MM.1S (cell line): ENCODE results near the gene MSRB3.

ENCODE experiments used
- DNase-seq: peaks from one replicate; pipeline ENCODE4 v3.0.0-alpha.2; 2015
- H2AFZ ChIP-seq: fragments of 300-600 bp; sonication (generic); 2 replicates; pipeline ENCODE4 v1.6.0; 2016; ENCODE audit warnings: antibody characterized with exemption, low read length
- H3F3A ChIP-seq: fragments of 300-600 bp; sonication (generic); 2 replicates; pipeline ENCODE4 v1.6.1; 2016; ENCODE audit warnings: mild to moderate bottlenecking, antibody characterized with exemption, low read length, moderate library complexity, mixed read lengths; ENCODE audit not compliant: insufficient read depth
- H3K27ac ChIP-seq: fragments of 300-600 bp; sonication (generic); 2 replicates; pipeline ENCODE4 v1.5.1; 2016; ENCODE audit warnings: mild to moderate bottlenecking, low read length
- H3K27me3 ChIP-seq: fragments of 300-600 bp; sonication (generic); replicated peaks from 2 replicates; pipeline ENCODE4 v1.6.0; 2016; ENCODE audit warnings: low read length; ENCODE audit not compliant: insufficient read depth
- H3K36me3 ChIP-seq: fragments of 300-600 bp; sonication (generic); replicated peaks from 2 replicates; pipeline ENCODE4 v1.6.1; 2016; ENCODE audit warnings: mild to moderate bottlenecking, low read length, mixed read lengths; ENCODE audit not compliant: insufficient read depth
- H3K4me1 ChIP-seq: fragments of 300-600 bp; sonication (generic); 2 replicates; pipeline ENCODE4 v1.6.1; 2016; ENCODE audit warnings: low read length, mixed read lengths
- H3K4me2 ChIP-seq: fragments of 300-600 bp; sonication (generic); 2 replicates; pipeline ENCODE4 v1.6.0; 2016; ENCODE audit warnings: low read depth, low read length
- H3K4me3 ChIP-seq: fragments of 300-600 bp; sonication (generic); 2 replicates; pipeline ENCODE4 v1.5.1; 2016; ENCODE audit warnings: low read length, mixed read lengths
- H3K79me2 ChIP-seq: fragments of 300-600 bp; sonication (generic); 2 replicates; pipeline ENCODE4 v1.6.1; 2016; ENCODE audit warnings: mixed run types, low read length, mixed read lengths
- H3K9ac ChIP-seq: fragments of 300-600 bp; sonication (generic); 2 replicates; pipeline ENCODE4 v1.6.1; 2016; ENCODE audit warnings: low read length, mixed read lengths
- H3K9me2 ChIP-seq: fragments of 300-600 bp; sonication (generic); replicated peaks from 2 replicates; pipeline ENCODE4 v1.6.1; 2016; ENCODE audit warnings: mild to moderate bottlenecking, low read length, mixed read lengths; ENCODE audit not compliant: insufficient read depth
- H3K9me3 ChIP-seq: fragments of 300-600 bp; sonication (generic); replicated peaks from 2 replicates; pipeline ENCODE4 v1.6.1; 2016; ENCODE audit warnings: mild to moderate bottlenecking, low read length, mixed read lengths; ENCODE audit not compliant: insufficient read depth
- H4K20me1 ChIP-seq: fragments of 300-600 bp; sonication (generic); 2 replicates; pipeline ENCODE4 v1.6.1; 2016; ENCODE audit warnings: mild to moderate bottlenecking, low read length, moderate library complexity, mixed read lengths; ENCODE audit not compliant: insufficient read depth
- EZH2 ChIP-seq: fragments of 300-600 bp; sonication (generic); optimal IDR thresholded peaks from 2 replicates; pipeline ENCODE3; 2017; ENCODE audit warnings: low read depth, mild to moderate bottlenecking, antibody characterized with exemption, low read length, mixed read lengths
- EZH2phosphoT487 ChIP-seq: fragments of 300-600 bp; sonication (generic); IDR thresholded peaks from 2 replicates; pipeline ENCODE4 v1.6.1; 2018; ENCODE audit warnings: antibody characterized with exemption, low read length
- TF ChIP-seq, protein P1 (sequence below): fragments of 300-600 bp; sonication (generic); IDR thresholded peaks from 2 replicates; pipeline ENCODE4 v1.5.1; 2016; ENCODE audit warnings: antibody characterized with exemption, low read length, mixed read lengths

Gene MSRB3

DNA sequence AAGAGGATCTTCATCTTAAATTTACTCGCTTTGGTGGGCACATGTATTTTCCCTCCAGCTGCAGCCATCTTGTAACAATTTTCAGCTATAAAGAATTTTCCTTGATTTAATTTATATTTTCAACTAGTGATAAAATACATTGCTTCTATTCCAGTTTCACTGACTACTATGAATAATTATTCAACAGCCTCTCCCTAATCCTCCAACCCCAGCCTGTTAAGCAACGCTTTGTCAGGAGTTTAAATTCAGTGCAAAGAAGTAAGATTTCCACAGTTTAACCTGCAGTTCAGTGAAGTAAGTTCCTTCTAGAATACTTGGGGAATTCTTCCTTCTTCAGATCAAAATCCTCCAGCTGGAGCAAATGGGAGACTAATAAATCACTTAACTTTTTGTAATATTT lies 180.2 kb downstream of the MSRB3 start:
- Histone ChIP-seq H3K4me1 (no peaks in the 10 kb centered on the region), H3K4me3 (no peak overlapping the region)
- no peak for TF ChIP-seq EZH2
- TF ChIP-seq, protein P1, sequence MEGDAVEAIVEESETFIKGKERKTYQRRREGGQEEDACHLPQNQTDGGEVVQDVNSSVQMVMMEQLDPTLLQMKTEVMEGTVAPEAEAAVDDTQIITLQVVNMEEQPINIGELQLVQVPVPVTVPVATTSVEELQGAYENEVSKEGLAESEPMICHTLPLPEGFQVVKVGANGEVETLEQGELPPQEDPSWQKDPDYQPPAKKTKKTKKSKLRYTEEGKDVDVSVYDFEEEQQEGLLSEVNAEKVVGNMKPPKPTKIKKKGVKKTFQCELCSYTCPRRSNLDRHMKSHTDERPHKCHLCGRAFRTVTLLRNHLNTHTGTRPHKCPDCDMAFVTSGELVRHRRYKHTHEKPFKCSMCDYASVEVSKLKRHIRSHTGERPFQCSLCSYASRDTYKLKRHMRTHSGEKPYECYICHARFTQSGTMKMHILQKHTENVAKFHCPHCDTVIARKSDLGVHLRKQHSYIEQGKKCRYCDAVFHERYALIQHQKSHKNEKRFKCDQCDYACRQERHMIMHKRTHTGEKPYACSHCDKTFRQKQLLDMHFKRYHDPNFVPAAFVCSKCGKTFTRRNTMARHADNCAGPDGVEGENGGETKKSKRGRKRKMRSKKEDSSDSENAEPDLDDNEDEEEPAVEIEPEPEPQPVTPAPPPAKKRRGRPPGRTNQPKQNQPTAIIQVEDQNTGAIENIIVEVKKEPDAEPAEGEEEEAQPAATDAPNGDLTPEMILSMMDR: no peak
- TF ChIP-seq EZH2phosphoT487: no peak

DNA sequence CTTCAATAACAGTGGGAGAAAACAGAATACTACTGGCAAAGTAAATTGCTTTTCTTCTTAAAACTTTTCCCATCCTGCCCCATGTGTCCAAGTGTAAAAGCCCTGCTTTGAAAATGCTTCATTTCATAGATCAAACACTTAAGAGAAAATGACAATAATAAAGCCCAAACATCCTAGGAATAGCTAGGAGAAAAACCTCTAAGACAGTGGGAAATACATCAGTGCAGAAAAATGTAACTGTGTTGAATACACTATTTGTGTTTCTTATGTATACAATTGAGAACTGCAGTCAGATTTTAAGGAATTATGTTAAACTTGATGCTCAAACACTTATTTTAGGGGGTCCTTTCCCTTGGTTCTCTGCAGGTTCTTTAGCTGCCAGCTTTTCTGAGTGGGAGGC lies 181.1 kb downstream of the MSRB3 start:
- Histone ChIP-seq H3K27ac (no peak overlapping the region), H3K4me3 (no peak overlapping the region), H3K9me3 (no peaks in the 10 kb centered on the region), H3K36me3 (no peaks in the 10 kb centered on the region), H3K4me1 (no peaks in the 10 kb centered on the region), H3K4me2 (no peak overlapping the region), H3K9me2 (no peaks in the 10 kb centered on the region), H2AFZ (no peak overlapping the region), H3K27me3 (no peaks in the 10 kb centered on the region), H3K79me2 (no peaks in the 10 kb centered on the region), H3F3A (no peaks in the 10 kb centered on the region), H3K9ac (no peak overlapping the region), H4K20me1 (no peaks in the 10 kb centered on the region)
- DNase-seq: no peak
- TF ChIP-seq EZH2phosphoT487 (no peak), EZH2 (no peak)

More for the DNA sequence above, 180.2 kb downstream of the MSRB3 start:
- Histone ChIP-seq H3K79me2 (no peaks in the 10 kb centered on the region), H3K27ac (no peak overlapping the region), H4K20me1 (no peaks in the 10 kb centered on the region), H3K9ac (no peak overlapping the region), H3K9me3 (no peaks in the 10 kb centered on the region), H3F3A (no peaks in the 10 kb centered on the region), H3K27me3 (no peaks in the 10 kb centered on the region), H3K9me2 (no peaks in the 10 kb centered on the region), H3K36me3 (no peaks in the 10 kb centered on the region), H3K4me2 (no peak overlapping the region), H2AFZ (no peak overlapping the region)
- DNase-seq: no peak

DNA sequence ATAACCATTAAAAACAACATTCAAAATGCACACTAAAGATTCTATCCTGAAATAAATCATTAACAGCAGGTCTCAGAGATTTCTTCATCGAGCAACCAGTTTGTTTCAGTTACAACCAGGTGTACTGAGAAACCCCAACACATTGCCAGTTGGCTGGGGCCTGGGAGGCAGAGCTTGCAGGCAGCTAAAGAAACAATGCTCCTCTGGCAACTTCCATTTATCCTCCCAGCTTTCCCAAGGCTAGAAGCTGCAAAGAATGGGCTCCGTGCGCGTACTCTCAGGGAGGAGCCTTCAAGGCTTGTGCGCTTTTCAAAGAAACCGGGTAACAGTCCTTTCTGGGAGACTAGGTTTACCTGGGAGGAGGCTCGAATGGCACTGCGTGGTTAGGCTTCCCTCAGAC lies 181.6 kb downstream of the MSRB3 start:
- TF ChIP-seq EZH2 (no peak), EZH2phosphoT487 (no peak)
- TF ChIP-seq, protein P1: no peak
- no peak overlapping the region for H3K4me2 ChIP-seq
- H3K9ac ChIP-seq: no peak overlapping the region
- H3K27me3 ChIP-seq: no peaks in the 10 kb centered on the region
- H3F3A ChIP-seq: no peaks in the 10 kb centered on the region
- no peak overlapping the region for H3K4me3 ChIP-seq
- H3K36me3 ChIP-seq: no peaks in the 10 kb centered on the region
- H3K4me1 ChIP-seq: no peaks in the 10 kb centered on the region
- H3K79me2 ChIP-seq: no peaks in the 10 kb centered on the region
- no peak overlapping the region for H2AFZ ChIP-seq
- H4K20me1 ChIP-seq: no peaks in the 10 kb centered on the region
- DNase-seq: no peak
- no peak overlapping the region for H3K27ac ChIP-seq
- H3K9me3 ChIP-seq: no peaks in the 10 kb centered on the region
- H3K9me2 ChIP-seq: no peaks in the 10 kb centered on the region

DNA sequence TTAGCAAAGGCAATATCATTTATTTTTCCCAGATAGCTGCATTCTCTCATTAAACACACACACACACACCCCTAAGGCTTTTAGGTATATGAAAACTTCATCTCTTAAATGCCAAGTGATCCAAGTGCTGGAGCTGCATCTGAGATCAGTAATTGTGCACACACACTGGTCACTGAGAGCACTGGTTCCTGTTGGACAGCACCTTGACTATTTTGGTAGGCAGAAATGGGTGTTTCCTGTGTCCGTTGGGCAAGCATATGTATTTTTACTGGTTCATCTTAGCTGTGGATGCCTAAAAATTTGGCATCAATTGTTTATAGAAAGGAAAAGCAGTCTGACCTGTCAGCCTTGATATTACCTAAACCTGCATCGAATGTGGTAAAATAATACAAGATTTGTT lies 182.5 kb downstream of the MSRB3 start:
- no peaks in the 10 kb centered on the region for H4K20me1 ChIP-seq
- H3K4me2 ChIP-seq: no peak overlapping the region
- no peak overlapping the region for H3K9ac ChIP-seq
- no peak overlapping the region for H3K27ac ChIP-seq
- DNase-seq: no peak
- H3F3A ChIP-seq: no peaks in the 10 kb centered on the region
- H3K9me3 ChIP-seq: no peaks in the 10 kb centered on the region
- H2AFZ ChIP-seq: no peak overlapping the region
- no peaks in the 10 kb centered on the region for H3K4me1 ChIP-seq
- no peaks in the 10 kb centered on the region for H3K79me2 ChIP-seq
- no peaks in the 10 kb centered on the region for H3K9me2 ChIP-seq
- H3K4me3 ChIP-seq: no peak overlapping the region
- TF ChIP-seq EZH2: no peak
- TF ChIP-seq, protein P1: no peak
- TF ChIP-seq EZH2phosphoT487: no peak
- no peaks in the 10 kb centered on the region for H3K36me3 ChIP-seq
- no peaks in the 10 kb centered on the region for H3K27me3 ChIP-seq
